ENCODE results near the gene MIA.
"Not testable (repeated sequence)": the region's sequence is repeated elsewhere in the genome, so short reads cannot be mapped to it uniquely, and the experiment has no call there.

MIA gene

DNA sequence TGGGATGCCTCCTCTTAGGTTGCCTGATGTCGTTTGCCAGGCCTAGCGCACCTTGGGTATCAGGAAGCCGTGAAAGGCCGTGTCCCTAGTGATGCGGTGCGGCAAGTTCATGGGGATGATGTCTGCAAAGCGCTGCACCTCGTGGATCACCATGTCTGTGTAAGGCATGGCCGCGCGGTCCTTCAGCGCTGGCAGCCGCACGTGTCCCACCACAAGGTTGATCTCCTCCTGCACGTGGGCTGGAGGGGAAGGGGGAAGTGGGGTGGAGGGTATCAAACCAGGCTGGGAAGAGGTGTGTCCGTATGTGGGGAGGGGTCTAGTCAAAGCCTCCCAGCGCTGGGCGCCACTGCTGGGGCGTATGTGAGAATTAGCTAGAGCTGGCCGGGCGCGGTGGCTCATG, 46.8 kb downstream of the MIA start:
- no peak for TF ChIP-seq HDGF (IDR thresholded peaks at IDR 0.05; ENCODE audit: borderline replicate concordance)
- no peak for TF ChIP-seq FOXA1 (IDR thresholded peaks at IDR 0.05)
- no peak for TF ChIP-seq FOXK2 (IDR thresholded peaks at IDR 0.05)
- TF ChIP-seq SUZ12 (IDR thresholded peaks at IDR 0.05), result no peak
- TF ChIP-seq PKNOX1 (IDR thresholded peaks at IDR 0.05), result no peak
- TF ChIP-seq ELF4 (IDR thresholded peaks at IDR 0.05), result no peak
- TF ChIP-seq L3MBTL2 (conservative IDR thresholded peaks at IDR 0.05), result no peak
- ChIA-PET POLR2A (no interaction called here), CTCF (no interaction called here)
- DNase-seq (ENCODE audit: extremely low spot score), result no peak

GRCh38 chr19:40822704-40823553, 47.6 kb downstream of the MIA start:
- CTCF ChIA-PET; POLR2A ChIA-PET; DNase-seq (ENCODE audit: extremely low spot score): not testable (repeated sequence)

GRCh38 chr19:40824916-40825315, 49.6 kb downstream of the MIA start:
- POLR2A ChIA-PET; DNase-seq (ENCODE audit: extremely low spot score): not testable (repeated sequence)
- CTCF ChIA-PET, result interaction anchor here (0.7 kb wide), 1 partner anchor 12 kb away, joined by 5 read pairs; no protein-coding TSS in a partner anchor

GRCh38 chr19:40825460-40826095, 50.3 kb downstream of the MIA start:
- CTCF ChIA-PET; POLR2A ChIA-PET; DNase-seq (ENCODE audit: extremely low spot score): not testable (repeated sequence)

DNA sequence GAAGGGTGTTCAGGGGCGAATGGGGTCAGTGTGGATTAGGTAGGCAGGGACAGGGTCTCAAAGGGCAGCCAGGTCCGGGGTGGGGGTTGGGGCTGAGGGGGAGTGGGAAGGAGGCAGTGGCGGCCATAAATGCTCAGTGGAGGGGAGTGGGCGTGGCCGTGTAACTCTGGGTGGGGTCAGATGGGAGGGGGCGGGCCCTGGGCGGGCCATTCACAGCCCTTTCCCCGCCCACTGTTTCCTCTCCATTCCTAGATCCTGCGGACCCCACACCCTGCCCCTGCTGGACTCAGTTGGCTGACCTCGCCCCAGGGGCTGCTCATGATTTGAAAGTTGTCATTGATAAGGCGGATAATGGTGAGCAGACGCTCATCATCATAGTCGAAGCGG, 51.0 kb downstream of the MIA start:
- POLR2A ChIA-PET; DNase-seq (ENCODE audit: extremely low spot score); CTCF ChIA-PET: not testable (repeated sequence)

DNA sequence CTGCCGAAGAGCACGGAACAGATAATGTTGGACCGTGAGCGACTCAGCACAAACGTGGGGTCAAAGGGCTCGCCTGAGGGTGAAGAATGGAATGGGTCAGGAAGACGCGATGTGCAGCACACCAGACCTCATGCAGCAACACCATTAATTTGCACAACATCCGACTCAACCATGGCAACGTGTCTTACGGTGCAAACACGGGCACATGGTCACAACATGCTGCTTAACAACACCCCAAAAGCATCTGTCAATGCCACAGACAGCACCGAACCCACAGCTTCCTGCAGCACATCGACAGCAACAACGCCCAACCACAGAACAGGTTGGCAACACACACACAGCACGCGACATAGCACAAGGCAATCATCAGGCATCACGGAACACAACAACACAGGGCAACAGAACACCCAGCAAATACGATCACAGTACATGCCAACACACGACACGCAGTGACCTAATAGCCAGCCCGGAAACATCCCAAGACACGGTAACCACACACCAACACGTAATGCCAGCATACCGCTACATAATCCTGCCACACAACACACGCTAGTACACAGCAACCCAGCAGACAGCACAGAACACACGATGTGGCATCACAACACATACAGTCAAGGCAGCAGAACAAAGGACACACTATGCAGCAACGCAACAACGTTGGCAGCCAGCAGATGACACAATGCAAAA, 51.5 kb downstream of the MIA start:
- POLR2A ChIA-PET, result not testable (repeated sequence)

More for the DNA sequence above, 51.5 kb downstream of the MIA start:
- DNase-seq (ENCODE audit: extremely low spot score); CTCF ChIA-PET: not testable (repeated sequence)
